GM12801 (cell line): Measurements from ENCODE around the gene UMPS.

ENCODE experiments used
- CTCF ChIP-seq: IDR thresholded peaks from one replicate; pipeline ENCODE4 v1.5.1; 2011; ENCODE audit warnings: control low read depth; ENCODE audit not compliant: insufficient read length; ENCODE audit errors: extremely low read depth

UMPS gene

GRCh38 chr3:124777762-124778470, 47.7 kb downstream of the UMPS start:
- no peak for TF ChIP-seq CTCF

- no peak for TF ChIP-seq CTCF
These were observed 48.9 kb downstream of the UMPS start for GRCh38 chr3:124779116-124779515.

- no peak for TF ChIP-seq CTCF
These were observed 49.5 kb downstream of the UMPS start for GRCh38 chr3:124779751-124780191.

GRCh38 chr3:124780356-124780755, 50.1 kb downstream of the UMPS start:
- TF ChIP-seq CTCF: no peak

GRCh38 chr3:124780761-124781475, 50.7 kb downstream of the UMPS start:
- no peak for TF ChIP-seq CTCF

GRCh38 chr3:124781476-124782376, 51.5 kb downstream of the UMPS start:
- no peak for TF ChIP-seq CTCF

- TF ChIP-seq CTCF: no peak
These were observed 53.4 kb downstream of the UMPS start for GRCh38 chr3:124783696-124784095.
